ENCODE results near the gene DPF3. TPM values are rescaled to one million over a fixed set of nuclear protein-coding genes. Genes with fewer than 3 reads are reported as not detected.

DPF3 gene
- polyA plus RNA-seq, 1 experiment = 3.6 TPM

DNA sequence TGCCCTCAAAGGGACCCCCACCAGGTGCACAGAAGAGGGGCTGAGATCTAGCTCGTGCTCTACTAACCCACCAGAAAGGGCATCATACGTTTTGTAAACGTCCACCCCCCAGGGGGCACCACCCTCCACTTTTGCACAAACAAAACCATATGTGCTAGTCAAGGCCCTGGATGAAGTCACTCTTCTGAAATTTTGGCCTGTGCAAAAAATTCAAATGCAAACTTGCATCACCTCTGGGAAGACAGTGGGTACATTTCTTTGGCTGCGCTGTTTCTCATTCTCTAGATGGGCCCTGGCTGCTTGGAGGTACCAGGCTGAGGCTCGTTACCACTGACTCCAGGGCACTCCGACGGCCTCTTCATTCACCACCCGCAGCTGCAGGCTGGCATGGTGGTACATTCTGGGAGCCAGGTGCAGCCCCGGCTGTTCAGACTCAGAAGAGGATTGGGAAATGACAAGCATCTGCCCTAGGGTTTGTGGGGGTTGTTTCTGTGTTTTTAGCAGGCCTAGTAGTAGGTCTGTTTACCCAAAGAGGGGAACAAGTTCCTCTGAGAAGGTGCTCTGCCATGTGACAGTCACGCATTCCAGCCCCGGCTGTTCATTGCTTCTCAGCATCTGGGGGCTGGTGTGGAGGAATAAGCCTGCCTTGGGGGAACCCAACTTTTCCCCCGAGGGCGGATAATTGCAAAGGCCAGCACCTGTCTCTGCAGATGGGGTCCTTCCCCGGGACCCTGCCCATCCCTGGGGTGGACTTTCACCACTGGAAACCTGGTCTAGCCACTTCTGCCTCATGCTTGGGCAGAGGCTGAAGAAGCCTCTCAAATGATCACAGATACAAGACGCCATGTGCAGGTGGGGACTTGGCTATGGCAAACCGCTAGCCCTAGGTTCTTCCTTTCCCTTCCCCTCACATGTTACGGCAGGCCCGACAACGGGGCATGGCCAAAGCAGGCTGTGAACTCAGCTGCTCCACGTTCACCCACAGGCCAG, 147.6 kb downstream of the DPF3 start:
- peak; percentile 51 for TF ChIP-seq CTCF (IDR thresholded peaks at IDR 0.05; ENCODE audit: insufficient read depth, low read depth, low read length)

GRCh38 chr14:72745546-72745945, 148.4 kb downstream of the DPF3 start:
- Histone ChIP-seq H3K36me3 (ENCODE audit: control insufficient read depth, insufficient read depth, low read length) (0 out of 2 replicates have a peak, but pooled peaks cover 1% of the 10 kb centered on the region), H3K4me3 (ENCODE audit: low read depth, low read length) (no peak overlapping the region), H3K27me3 (ENCODE audit: control insufficient read depth, insufficient read depth, low read length) (no peaks in the 10 kb centered on the region)
- ChIA-PET POLR2A (interaction anchor here (0.6 kb wide), 2 partner anchors 9 to 187 kb away, joined by 4 read pairs; no protein-coding TSS in a partner anchor), CTCF (interaction anchor here (0.8 to 1.6 kb wide), 5 partner anchors 8 to 163 kb away, joined by 3 to 9 read pairs (median 4); partner anchors contain the start of gene DPF3)
- TF ChIP-seq CTCF (IDR thresholded peaks at IDR 0.05; ENCODE audit: insufficient read depth, low read depth, low read length) = no peak
- peak; percentile 54 for DNase-seq (ENCODE audit: low read depth)

More for the DNA sequence above, 147.6 kb downstream of the DPF3 start:
- Histone ChIP-seq H3K4me3 (ENCODE audit: low read depth, low read length) (no peak overlapping the region), H3K36me3 (ENCODE audit: control insufficient read depth, insufficient read depth, low read length) (0 out of 2 replicates have a peak, but pooled peaks cover 1% of the 10 kb centered on the region), H3K27me3 (ENCODE audit: control insufficient read depth, insufficient read depth, low read length) (no peaks in the 10 kb centered on the region)
- ChIA-PET POLR2A (interaction anchor here (0.6 kb wide), 1 partner anchor 10 kb away, joined by 4 read pairs; no protein-coding TSS in a partner anchor), CTCF (interaction anchor here (0.5 to 1.6 kb wide), 6 partner anchors 9 to 163 kb away, joined by 3 to 9 read pairs (median 4); partner anchors contain the start of gene DPF3)
- peak; percentile 35 for DNase-seq (ENCODE audit: low read depth)

DNA sequence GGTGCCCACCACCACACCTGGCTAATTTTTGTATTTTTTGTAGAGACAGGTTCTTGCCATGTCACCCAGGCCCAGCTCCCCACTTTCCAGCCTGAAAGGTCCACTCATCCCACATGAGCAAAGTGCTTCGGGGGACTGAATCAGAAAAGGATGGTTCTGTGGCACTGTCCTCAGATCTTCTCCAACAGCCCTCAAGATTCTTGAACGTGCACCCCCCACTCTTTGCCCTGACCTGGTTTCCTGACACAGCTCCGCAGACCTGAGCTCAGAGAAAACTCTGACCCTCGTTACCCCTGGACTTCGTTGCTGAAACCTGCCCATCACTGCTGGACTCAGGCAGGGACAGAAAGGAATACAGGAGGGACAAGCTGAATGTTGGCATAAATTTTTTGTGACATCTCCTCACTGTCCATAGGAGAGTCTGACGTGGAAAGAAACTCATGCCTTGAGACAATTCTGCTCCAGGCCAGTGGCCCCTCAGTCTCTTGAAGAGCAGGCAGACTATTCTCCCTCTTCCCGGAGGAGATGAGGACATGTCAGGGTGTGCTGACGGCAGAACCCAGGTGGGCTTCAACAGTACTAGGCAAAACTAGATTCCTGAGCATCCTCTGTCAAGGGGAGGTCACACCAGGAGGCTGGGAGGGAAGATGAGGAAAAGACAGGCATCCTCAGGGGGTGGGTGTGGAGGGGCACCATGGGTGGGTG, 149.3 kb downstream of the DPF3 start:
- ChIA-PET CTCF (interaction anchor here (1.6 kb wide), 1 partner anchor 160 kb away, joined by 3 read pairs; no protein-coding TSS in a partner anchor), POLR2A (no interaction called here)
- H3K36me3 ChIP-seq (ENCODE audit: control insufficient read depth, insufficient read depth, low read length) = 0 out of 2 replicates have a peak, but pooled peaks cover 1% of the 10 kb centered on the region
- TF ChIP-seq CTCF (IDR thresholded peaks at IDR 0.05; ENCODE audit: insufficient read depth, low read depth, low read length) = no peak
- H3K27me3 ChIP-seq (ENCODE audit: control insufficient read depth, insufficient read depth, low read length) = no peaks in the 10 kb centered on the region
- DNase-seq (ENCODE audit: low read depth) = no peak
- no peak overlapping the region for H3K4me3 ChIP-seq (ENCODE audit: low read depth, low read length)

- no peak for DNase-seq (ENCODE audit: low read depth)
- Histone ChIP-seq H3K36me3 (ENCODE audit: control insufficient read depth, insufficient read depth, low read length) (0 out of 2 replicates have a peak, but pooled peaks cover 1% of the 10 kb centered on the region), H3K4me3 (ENCODE audit: low read depth, low read length) (no peak overlapping the region), H3K27me3 (ENCODE audit: control insufficient read depth, insufficient read depth, low read length) (no peaks in the 10 kb centered on the region)
- ChIA-PET CTCF (interaction anchor here (1.6 to 1.7 kb wide), 2 partner anchors 161 to 227 kb away, joined by 3 to 6 read pairs; no protein-coding TSS in a partner anchor), POLR2A (interaction anchor here (0.7 kb wide), 1 partner anchor 106 kb away, joined by 10 read pairs; no protein-coding TSS in a partner anchor)
- no peak for TF ChIP-seq CTCF (IDR thresholded peaks at IDR 0.05; ENCODE audit: insufficient read depth, low read depth, low read length)
Observed at GRCh38 chr14:72743626-72744025, 150.3 kb downstream of the DPF3 start.
